Measurements from ENCODE around the gene OR8B12.

OR8B12 gene, protein sequence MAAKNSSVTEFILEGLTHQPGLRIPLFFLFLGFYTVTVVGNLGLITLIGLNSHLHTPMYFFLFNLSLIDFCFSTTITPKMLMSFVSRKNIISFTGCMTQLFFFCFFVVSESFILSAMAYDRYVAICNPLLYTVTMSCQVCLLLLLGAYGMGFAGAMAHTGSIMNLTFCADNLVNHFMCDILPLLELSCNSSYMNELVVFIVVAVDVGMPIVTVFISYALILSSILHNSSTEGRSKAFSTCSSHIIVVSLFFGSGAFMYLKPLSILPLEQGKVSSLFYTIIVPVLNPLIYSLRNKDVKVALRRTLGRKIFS

DNA sequence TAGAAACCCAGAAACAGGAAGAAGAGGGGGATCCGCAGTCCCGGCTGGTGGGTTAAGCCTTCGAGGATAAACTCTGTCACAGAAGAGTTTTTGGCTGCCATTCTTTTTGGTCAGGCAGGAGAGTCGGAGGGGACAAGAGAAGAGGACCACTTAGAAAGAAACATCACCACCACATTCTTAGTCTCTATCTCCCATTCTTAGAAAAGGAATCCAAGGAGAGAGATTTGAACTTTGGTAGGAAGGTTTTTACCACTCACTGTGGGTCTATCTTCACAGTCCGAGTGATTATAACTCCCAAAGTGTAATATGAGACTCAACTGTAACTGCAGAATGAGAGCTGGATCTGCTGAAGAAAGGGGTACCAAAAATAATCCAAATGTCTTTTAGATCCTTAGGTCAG is at the start of gene OR8B12:
Gene OR8B12 (minus strand): TSS at position 101 of the 400 bp plus-strand sequence. CDS start 0 bp downstream, at position 101.
- no peak for DNase-seq

DNA sequence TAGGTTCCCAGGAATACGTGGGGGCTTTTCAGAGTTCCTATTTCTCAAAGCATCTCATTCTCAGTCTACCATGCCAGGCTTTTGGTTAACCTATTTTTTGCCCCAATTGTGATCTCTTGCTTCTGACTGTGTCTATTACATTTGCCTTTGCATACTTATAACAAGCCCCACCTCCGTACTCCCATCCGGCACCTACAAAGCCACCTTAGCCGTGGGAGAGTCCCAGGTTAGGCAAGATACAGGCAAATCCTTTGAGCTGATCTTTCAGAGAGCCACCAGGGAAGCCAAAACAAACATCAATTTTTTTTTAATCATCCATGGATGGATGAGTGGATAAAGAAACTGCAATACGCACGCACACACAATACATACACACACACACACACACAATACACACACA is 49.2 kb upstream of the OR8B12 start:
- no peak for DNase-seq

DNA sequence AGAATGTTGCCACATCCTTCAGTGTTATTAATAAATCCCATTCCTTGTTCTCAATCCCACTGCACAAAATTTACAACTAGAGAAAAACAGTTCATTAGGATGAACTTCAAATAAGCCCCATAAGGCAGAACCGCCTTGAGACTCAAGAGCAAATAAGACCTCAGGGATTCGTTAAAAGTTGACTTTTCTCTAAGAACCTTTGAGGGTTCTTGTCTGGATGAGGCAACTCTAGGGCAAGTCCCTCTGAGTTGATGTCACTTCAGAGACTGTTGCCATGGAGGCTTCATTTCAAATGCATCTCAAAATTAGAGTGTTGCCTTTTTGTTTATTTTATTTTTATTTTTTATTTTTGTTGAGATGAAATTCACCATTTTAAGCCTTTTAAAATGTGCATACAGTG is 48.0 kb upstream of the OR8B12 start:
- DNase-seq = no peak

DNA sequence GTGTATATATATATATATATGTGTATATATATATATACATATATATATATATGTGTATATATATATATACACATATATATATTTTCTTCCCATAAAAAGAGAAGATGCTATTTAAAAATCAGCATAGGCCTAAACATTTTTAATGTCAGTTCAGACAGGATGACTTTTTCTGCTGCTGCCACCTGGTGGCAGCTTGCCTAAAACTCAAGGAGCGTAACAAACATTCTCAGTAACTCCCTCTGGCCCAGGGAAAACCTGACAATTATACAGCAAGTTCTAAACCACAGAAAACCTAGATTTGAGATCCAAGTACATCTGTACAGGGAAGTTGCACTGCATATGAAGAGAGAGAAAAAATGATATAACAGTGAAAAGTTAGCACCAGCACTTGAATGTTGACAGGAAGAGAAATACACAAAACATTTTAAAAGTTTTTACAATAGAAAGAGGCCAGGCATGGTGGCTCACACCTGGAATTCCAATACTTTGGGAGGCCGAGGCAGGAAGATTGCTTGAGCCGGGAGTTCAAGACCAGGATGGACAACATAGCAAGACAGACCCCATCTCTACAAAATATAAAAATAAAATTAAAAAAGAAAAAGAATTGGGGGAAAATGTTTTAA is 42.9 kb upstream of the OR8B12 start:
- DNase-seq = no peak

DNA sequence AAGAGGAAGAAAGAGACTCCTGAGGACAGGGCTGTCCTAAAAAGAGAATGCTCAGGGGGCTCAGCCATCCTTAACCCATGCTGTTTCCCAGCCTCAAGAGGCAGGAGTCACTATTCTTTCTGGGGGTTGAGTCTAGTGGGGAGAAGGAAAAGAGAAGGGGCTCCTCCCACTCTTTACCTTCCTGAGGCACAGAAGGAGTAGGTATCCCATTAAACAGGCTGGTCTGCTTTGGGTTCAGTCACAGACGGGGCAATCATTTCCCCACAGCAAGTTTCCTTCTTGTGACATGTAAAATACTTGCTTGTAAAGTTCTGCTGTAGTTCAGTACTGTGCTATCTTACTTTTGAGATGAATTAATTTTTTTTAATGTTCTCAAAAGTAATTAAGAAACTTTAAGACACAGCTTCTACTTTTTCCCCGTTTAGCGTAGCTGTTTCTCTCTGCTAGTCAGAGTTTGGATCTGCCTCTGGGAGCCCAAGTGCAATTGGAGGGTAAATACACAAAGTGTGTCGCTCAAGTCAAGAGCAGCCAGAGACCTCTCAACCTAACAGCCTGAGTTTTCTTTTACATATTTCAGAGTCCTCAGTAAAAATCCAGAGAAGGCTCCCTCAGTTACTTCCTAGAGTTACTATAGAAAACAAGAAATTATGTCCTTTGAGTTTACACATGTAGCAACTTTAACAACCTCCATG is 41.4 kb upstream of the OR8B12 start:
- DNase-seq = no peak

DNA sequence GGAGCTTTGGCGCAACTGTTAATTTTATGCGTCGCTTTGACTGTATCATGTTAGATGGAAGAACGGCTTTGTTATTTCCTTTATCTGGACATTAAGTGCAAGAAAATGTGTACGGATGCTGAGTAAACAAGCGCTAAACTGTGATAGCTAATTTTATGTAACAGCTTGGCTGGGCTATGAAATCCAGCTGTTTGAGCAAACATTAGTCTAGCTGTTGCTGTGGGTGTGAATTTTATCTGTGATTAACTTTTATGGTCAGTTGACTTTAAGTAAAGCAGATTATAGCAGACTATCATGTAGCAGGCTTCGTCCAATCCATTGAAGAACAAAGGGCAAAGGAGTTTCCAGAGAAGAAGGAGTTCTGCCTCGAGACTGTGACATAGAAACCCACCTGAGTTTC is 40.3 kb upstream of the OR8B12 start:
- no peak for DNase-seq

DNA sequence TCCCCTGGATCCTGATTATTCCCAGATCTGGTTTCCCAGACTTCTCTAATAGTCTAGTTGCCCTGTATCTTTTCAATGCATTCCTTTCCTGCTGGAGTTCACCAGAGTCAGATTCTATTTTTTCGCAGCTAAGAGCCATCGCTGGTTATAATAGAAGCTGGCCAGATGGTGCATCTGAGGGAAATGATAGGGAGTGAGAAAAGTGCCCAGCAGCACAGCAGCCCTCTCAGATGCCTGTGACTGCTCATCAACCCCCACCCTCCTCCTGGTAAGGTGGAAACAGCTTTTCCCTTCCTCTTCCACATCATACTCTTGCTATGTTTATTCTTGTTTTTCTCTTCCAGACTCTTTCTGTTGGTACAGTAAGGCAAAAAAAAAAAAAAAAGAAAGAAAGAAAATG is 39.1 kb upstream of the OR8B12 start:
- no peak for DNase-seq

DNA sequence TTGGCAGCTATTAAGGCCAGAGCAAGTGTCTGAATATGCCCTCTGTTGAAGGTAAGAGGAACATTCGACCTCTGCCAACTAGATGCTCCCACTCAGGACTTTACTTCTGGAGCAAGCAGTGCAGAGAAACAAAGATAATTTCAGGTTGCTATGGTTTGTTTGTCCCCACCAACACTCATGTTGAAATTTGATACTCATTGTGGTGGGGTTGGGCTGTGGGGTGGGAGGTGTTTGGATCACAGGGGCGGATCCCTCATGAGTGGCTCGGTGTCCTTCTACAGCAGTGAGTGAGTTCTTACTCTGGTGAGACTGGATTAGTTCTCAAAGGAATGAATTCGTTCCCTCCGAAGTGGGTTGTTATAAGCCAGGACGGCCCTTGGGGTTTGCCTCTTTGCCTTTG is 38.4 kb upstream of the OR8B12 start:
- DNase-seq = no peak

DNA sequence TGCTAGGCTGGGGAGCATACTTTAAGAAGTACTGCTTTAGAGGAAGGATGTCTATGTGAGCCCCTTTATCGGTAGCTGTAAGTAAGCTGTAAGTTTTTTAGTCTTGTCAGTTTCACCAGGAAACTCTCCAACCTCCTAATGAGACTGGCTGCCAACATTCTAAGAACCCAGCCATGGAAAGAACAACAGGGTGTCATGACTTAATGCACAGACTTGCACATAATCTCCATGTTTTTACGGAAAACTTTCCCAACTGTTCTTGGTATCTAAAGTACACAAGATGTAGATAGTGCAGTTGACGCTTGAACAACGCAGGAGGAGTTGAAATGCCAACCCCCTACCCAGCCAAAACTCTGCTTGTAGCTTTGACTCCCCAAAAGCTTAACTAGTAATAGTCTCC is 35.3 kb upstream of the OR8B12 start:
- no peak for DNase-seq

DNA sequence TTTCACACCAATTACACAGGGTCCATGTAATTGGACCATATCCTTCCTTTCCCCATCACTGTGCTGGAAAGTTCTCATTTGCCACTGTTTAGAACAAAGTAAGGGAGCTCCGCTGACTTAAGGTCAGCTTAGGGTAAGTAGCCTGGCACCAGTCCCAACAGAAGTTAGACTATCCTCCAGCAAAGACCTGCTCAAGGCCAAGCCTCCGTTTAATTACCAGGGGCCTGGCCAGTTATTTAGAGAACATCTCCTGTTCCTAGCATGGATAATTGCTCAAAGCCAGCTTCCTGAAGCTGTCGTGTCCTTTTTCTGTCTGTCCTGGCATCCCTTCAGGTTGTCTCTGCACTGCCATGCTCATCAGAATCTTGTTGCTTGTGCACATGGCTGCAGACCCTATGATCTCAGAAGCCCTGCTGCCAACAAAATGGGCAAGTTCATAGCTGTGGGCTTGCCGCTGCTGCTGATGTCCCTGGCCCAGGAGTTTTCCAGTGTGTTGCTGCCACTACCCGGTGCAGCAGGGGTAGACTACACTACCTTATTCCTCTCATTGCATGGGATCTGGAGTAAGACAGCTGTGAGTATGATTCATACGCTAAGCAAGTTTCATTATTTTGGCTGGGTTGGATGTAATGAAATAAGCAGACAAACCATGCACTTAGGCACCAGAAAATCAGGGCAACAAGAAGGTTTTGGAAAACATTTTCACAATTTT is 34.4 kb upstream of the OR8B12 start:
- DNase-seq = no peak

DNA sequence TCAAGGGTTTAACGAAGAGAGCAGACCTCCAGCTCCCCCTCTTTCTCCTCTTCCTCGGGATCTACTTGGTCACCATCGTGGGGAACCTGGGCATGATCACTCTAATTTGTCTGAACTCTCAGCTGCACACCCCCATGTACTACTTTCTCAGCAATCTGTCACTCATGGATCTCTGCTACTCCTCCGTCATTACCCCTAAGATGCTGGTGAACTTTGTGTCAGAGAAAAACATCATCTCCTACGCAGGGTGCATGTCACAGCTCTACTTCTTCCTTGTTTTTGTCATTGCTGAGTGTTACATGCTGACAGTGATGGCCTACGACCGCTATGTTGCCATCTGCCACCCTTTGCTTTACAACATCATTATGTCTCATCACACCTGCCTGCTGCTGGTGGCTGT is 26.7 kb upstream of the OR8B12 start:
- no peak for DNase-seq

DNA sequence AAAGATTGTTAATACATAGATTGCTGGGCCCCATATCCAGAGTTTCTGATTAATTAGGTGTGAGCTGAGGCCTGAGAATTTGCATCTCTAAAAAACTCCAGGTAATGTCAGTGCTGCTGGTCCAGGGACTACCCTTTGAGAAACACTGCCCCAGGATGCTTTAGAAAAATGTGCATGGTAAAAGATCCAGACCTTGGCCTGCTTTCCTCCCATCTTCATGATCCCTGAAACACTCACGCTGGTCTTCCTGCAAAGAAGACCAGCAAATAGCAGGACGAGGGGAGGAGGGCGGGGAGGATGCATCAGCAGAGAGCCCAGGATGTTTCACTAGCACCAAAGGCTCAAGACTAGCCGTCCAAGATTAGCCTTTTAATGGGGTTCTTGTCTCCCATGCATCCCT is 26.2 kb upstream of the OR8B12 start, which contains the start of gene OR8A1:
Gene OR8A1 (plus strand): TSS at position 301 of the 400 bp plus-strand sequence. CDS start 123 bp downstream, outside the sequence.
- DNase-seq = no peak

DNA sequence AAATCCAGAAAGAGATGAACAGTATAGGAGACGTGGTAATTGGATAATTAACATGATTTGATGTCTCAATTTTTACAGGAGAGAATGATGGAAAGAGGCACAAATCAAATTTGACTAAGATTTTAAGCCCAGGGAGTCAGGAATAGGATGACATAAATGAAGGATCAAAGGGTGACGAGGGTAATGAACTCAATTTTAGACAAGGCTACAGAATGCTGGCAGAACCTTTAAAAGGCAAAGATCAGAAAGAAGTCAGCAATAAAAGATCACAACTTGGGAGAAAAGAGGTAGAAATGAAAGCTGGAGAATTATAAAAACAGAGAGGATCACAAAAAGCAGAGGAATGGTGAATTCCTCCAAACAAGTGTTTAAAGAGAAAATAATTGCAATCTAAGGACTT is 13.4 kb upstream of the OR8B12 start:
- DNase-seq = no peak

DNA sequence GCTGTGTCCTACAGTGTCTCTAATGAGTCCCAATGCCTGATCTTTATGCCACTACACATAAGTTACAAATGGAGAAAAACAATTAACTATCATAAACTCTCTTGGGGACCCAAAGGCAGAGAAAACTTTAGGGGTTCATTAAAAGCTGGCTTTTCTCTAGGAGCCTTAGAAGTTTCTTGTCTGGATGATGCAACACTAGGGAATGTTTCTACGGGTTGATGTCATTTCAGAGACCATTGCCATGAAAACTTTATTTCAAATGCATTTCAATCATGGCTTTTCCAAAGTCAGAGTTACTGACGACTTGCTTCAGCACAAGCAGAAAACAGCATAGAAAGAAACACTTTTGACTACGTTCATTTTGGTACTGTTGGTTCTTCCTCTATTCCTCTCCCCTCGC is 8.5 kb upstream of the OR8B12 start:
- no peak for DNase-seq

DNA sequence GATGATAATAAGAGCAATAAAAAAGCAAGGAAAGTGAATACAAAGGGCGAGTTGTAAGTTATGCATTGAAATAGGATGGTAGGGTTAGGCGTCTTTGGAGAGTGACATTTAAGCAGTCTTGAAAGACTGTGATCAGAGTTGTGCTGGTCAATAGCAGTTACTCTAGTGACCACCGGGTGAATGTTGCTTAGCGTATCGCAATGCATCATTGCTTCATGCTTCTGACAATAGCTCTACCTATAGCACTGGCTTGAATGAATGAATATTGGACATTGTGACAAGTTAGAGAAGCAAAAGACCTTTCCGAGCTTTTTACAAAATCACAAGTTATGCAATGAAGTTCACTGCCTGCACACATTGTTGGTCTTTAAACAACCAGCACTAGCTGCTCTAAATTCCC is 7.7 kb upstream of the OR8B12 start:
- DNase-seq = no peak

DNA sequence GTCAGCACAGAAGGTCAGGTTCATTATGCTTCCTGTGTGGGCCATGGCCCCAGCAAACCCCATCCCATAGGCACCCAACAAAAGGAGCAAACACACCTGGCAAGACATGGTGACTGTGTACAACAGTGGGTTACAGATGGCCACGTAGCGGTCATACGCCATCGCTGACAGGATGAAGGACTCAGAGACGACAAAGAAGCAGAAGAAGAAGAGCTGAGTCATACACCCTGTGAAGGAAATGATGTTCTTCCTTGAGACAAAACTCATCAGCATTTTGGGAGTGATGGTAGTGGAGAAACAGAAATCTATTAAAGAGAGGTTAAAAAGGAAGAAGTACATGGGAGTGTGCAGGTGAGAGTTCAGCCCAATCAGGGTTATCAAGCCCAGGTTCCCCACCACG is 309 bp downstream of the OR8B12 start:
- no peak for DNase-seq

DNA sequence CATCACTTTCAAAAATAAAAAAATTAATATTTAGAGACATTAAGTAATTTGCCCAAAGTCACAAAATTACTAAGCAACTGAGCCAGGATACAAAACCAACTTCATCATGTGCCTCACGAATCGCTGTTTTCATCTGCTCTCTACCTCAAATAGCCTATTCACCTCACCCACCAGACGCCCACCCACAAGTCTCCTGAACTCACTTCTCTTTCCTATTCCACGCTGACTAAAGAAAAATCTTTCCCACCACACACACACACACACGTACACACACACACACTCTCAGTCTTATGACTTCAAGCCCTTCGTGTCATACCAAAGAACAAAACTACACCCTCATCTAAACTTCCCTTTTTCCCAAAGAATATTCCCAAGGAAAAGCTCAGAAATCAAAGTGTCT is 2.2 kb downstream of the OR8B12 start:
- no peak for DNase-seq

DNA sequence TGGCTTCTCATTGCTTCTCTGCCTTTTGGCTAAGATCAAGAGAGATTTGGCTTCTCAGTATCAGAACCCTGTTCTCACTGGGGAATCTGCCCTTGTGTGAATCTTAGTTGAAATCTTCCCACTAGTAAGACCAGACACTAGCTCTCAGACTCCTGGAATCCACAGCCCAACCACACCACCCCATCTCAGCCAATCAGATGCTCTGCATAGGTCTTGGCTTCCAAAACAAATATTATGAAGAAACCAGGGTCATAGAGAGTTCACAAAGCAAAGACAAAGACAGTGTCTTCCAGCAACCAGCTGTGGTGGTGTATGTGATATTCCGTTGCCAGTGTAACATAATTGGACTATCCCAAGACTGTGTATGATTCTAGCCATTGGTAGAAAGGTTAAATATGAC is 5.4 kb downstream of the OR8B12 start:
- DNase-seq = no peak

DNA sequence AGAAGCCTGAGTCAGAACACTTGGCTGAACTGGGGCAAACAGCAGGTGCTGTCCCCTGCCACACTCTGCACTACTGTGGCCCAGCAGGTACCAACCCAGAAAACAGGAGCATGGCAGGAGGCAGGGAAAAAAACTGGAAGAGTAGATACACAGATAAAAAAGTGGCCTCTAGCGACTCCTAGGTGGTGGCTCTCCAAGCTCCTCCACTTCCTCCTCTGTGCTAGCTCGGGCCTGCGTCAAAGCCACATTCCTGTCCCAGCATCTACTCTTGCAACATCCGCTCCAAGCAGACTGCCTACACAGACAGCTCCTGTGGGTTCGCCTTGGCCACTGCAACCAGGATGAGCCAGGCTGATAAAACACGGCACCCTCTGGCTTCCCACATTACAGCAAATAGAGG is 6.9 kb downstream of the OR8B12 start:
- no peak for DNase-seq

DNA sequence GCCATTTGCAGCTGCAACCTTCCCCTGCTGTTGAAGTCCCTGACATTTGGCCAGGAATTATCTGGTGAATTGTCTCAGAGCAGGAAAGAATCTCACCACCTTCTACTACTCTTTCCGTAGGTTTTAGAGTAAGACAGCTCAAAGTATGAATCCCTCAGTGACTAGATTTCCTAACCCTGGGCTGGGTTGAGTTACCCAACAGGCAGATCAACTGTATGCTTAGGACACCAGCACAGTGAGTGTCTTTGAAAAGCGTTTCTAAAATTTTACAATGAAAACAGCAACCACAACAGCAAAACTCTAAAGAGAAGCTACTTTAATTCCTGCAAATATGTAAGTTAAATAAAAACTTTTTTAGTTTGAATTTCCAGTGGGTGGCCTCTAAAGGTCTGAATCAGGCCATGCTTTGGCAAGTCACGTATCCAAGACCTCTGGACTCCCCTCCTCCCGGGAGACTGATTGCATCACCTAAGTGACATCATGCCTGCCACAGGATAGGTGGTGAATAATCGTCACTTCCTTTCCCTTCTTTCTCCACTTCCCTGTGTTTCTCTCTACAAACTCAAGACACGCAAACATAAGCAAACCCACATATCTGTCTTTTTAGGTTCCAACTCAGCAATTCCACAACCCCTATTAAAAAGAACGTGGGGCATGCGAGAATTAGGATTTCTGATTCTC is 7.8 kb downstream of the OR8B12 start:
- no peak for DNase-seq

DNA sequence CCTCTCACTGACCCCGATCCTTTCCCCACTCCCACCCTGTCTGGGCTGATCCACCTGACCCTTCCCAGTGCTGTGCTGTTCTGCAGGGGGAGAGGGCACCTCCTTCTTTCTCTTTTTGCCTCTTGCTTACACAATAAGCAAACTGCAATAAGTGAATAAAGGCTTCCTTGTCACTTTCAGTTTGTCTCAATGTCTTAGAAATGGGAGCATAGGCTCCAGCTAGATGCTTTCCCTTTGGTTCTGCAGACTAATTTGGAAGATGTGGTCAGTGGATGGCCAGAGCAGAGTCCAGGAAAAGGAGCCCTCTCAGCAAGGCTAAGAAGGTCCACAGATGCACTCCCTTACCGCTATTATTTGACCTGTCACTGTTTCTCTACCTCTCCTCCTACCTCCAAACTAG is 9.4 kb downstream of the OR8B12 start:
- DNase-seq = no peak

DNA sequence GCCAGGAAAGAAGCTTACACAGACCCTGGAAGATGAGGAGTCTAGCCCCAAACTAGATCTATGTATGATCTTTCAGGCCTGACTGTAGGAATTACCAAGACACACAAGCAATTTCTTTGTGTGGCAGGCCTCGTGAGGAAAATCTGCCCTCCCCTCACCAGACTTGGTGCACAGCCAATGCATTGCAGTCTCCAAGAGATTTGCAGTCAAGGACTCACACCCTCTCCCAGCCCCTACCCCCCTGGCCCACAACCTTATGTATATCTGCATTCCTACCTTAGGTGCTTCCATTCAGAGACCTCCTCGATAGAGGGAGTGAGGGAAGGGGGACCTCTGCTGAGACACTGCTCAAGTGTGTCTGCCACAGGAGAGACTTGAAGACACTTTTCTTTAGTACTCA is 9.8 kb downstream of the OR8B12 start:
- DNase-seq = no peak

DNA sequence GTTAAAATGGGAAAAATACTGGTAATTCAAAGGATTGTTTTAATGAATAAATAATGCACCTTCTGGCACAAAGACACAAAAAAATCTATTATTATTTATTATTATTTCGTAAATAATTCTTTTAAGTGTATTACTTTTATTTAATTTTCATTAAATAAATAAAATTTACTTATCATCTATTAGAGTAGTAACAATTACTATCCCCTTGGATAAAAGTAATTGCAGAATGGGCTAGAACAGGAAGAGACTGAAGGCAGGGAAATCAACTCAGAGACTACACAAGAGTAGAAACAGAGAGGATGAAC is 23.0 kb downstream of the OR8B12 start:
- no peak for DNase-seq

Data from NCI-H187 (cell line).